ENCODE measurements around the gene BCAP31.
"Not testable (repeated sequence)": the region's sequence is repeated elsewhere in the genome, so short reads cannot be mapped to it uniquely, and the experiment has no call there.

Gene BCAP31

DNA sequence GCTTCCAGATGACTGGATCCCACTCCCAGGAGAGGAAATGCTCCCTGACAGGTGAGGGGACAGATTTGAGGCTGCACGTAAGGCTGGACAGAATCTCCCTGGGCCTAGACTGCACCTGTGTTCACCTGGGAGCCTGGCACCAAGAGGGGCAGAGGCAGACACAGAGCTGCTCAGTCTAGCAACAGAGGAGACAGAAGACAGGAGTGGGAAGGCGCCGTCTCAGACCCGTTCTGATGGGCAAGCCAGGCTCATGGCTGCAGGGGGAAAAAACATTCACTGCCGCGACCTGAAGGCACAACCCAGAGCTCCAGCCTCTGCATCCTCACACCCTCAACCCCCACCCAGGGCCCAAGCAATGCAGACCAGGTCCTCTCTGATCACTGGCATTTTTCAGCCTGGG is 16.8 kb downstream of the BCAP31 start:
- DNase-seq, result no peak

DNA sequence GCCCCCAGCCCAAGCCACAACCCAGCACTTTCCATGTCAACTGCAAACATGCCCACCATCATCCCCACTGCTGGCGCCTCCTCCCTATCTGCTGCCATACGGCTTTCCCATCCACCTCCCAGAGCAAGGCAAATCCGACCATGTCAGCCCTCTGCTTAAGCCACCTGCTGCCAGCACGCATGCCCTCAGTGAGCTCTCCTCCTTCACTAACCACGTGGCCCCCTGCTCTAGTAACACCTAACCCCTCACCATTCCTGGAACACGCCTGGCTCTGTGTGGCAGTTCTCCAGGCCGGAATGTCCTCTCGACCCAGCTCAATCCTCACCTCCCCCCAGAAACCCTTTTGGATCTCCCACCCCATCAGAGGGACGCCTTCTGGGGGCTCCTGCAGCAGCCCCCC is 17.4 kb downstream of the BCAP31 start:
- DNase-seq, result no peak

DNA sequence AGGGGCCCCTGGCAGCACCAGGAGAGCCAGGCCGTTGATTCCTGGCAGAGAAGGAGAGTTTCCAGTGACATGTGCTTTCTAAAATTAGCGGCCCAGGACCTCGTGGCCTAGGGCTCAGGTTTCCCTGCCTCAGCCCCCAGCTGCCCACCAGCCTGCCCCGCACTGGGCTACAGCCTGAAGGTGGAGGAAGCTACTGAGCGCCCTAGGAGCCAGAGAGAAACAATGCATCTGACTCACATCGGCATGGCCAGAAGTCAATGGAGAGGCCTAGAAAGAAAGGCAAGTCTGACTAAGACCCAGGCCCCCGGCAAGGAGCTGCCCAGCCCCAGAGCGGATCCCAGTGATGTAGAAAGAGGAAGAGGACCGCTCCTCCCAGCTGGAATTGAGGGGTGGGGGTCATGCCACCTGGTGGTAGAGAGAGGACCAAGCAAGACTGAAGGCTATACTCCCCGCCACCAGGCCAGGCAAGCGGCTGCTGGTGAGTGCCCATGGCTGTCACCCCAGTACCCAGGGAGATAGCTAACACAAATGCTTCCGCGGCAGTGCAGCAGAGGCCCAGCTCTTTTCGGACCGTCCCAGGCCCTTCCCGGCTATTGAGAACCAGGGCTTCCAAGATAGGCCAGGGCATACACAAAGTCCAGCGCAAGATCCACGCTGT is 18.7 kb downstream of the BCAP31 start:
- DNase-seq, result not testable (repeated sequence)

DNA sequence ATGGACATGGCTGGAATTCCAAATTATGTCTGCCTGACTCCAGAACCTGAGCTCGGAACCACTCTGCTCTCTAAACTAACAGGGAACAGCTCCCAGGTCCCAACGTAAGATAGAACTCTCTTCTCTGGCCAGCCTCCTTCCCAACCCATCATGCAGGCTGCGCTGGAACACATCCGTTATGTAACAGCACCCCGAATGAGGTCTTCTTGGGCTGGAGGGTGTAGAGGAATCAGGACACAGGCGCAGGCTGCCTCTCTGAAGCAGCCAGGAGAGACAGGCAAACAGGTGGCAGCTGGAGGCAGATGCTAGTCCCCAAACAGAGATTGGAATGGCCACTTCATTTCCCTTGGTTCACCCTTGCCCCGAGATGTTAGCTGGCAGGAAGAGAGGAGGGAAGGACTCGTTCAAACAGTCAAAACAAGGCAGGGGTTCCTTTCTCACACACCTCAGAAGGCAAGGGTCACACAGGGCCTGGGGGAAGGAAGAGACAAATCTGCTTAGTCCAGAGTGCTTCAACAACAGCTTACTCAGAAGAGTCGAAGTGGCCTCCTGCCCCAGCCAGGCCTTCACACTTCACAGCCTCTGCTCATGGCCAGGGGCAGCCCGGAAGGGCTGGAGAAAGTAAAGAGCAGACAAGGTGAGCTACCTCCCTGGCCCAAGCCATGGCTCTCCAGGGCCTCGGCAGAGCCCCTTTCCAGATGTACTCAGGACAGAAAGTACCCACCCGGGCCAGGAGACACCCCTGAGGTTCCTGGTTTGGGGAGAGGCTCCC is 19.4 kb downstream of the BCAP31 start:
- DNase-seq, result not testable (repeated sequence)

DNA sequence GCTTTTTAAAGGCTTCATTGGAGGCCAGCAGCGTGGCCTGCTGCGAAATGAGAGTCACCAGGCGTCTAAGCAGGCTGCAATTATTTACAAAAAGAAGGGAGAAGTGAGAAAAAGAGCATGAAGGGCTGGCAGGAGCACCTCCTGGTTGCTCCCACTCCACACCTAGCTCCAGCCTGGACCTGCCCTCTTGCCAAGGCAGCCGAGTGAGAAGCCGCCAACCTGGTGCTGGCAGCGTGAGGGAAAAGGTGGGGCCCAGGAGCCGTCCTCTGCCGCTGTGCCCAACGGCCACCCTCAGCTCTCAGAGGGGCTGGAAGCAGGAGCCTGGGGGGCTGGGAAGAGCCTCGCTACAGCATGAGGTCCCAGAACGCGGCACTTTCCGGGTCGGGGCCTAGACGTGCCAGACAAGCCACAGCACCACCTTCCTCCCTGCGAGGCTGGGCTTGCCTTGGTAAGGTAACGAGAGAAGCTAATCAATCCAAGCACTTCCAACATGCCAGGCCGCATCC is 20.1 kb downstream of the BCAP31 start:
- no peak for DNase-seq

DNA sequence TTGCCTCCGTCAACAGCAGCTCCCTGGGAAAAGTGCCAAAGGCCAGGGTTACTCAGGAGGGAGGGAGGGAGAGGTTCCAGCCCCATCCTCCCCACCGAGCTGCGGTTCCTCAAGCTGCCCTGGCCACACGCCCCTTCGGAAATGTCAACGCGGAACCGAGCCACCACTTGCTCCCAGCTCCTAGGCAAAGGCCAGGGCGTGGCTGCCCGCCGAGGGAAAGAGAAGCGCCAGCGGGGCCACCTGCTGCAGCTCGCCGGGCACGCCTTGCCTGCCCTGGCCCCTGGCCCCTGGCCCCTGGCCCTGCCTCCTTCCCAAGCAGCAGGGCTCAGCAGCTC is 21.2 kb downstream of the BCAP31 start:
- no peak for DNase-seq

DNA sequence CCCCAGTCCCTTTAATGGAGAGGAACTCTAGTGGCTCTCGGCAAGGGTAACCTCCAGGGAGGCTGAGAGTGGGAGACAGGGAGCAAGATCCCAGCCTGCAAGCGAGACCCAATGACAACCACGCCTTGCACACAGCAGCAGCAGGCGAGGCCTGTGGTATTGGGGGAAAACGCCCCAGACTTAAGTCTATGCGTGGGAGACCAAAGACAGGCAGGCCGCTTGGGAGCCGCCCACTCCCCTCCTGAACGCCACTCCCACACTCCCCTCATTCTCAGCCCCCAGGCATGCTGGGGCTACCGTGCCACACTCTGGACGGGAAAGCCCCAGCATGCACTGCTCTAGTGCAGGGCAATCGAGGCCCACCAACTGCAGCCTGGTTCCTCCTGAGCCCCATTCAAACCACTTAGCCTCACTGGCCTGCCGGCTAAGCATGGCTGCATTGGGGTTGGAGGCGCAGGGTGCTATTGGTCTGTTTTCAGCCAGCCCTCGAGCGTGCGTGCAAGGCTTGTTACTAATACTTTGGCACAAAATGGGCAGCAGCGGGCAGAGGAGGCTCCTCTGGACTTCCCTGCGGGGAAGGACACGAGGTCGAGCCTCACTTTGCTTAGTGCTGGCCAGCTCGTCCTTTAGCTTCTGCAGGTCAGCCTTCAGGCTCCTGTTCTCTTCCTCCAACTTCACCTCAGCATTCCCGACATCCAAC is 21.7 kb downstream of the BCAP31 start:
- DNase-seq, result no peak

DNA sequence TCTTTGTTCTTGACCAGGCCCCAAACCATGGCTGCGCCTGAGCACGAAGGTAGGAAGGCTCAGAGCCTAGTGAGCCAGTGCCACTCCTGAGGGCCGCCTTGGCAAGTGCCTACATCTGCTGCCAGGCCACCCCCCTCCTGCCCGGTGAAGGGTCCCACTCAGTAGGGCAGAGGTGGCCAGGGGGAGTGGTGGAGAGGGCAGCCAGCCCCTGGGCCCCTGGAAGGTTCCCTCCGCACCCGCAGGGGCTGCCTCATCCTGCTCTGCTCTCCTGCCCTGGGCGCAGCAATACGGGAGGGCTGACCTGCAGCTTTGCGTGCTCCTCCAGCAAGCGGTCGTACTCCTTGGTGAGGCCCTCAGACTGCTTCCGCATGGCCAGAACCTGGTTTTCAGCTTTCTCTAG is 22.5 kb downstream of the BCAP31 start:
- DNase-seq, result no peak

DNA sequence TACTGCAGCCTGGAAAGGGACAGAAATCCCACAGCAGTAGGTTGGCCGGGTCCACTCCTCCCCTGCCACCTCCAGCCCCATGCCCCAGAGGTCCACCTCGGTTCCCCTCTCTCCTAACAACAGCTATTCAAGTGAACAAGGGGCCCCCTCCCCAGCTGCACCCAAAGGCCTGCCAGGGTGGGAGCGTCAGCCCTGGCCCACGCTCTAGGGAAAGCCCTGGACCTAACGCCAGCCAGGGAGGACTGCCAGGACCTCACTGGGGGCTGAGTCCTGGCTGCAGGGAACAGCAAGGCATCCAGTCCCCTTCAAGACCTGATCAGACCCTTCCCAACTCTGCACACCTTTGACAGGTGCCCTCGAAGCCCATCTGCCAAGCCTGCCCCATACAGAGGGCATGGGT is 23.2 kb downstream of the BCAP31 start:
- no peak for DNase-seq

DNA sequence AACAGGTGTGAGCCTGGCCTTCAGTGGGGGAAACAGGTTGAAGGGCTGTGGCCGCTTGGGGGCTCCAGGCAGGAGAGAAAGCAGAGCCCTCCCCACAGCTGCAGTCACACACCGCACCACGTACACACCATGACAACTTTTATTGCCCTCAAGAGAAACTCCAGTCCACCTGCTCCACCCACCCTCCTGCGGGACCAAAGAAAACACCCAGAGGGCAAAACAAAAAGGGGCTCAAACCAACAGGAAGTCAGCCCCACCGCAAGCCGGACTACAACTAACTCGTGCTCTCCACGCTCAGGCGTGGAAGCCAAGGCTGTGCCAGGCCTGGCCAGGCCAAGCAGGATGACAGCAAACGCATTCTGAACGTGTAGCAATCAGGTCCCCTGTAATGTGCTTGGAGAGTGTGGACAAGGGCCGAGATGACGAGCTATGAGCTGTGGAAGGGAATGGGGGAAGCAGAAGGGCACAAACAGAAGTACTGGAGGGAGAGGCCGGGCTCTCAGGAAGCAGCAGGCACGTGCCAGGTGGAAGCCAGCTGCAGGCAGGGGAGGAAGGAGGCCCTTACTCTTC is 23.7 kb downstream of the BCAP31 start:
- no peak for DNase-seq

DNA sequence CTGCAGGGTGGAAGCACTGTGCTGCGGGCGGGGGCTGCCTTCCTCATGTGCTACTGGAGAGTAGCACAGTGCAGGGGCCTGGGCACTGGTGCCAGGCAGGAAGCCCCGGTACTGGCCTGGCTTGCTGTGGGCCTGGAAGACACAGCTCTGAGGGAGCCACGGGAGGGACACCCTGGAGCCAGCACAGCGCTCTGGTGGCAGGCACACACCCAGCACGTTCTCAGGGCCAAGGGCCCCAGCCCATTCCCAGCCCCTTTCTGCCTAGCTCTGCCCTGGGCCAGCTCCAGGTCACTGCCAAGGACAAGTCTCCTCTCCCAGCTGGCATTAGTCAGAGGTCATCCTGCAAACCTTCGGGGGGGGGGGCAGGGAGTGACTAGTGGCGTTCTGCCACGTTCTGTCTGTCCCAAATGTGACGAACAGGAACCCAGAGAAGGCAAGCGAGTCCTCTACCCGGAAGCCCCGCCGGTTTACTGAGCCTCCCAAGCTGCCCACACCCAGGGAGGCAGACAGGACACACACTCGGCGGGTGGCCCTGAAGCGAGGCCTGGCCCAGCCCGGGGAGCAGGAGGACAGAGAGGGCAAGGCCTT is 24.3 kb downstream of the BCAP31 start:
- not testable (repeated sequence) for DNase-seq

DNA sequence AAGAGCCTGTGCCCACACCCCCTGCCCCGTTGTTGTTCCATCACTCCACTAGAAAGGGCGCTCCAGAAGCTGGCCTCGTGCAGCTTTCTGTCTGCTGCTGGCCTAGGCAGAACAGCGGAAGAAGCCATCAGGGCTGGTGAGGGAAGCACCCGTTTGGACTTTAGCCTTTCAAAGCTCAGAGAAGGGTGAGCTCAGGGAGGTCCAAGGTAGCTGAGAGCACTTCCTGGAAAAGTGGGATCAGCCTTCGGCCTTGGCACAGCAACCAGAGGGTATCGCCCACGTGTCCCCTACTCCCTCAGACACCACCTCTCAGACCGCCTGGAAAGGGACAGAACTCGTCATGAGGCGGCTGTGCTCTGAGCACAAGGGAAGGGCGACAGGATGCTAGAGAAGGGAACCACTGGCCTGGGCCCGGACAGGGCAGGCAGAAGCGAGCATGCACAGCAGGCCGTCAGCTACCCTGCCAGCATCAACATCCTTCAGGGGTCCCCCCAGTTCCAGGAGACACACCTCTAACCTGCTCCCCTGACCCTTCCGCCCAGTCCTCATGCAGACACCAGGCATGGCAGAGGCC is 24.9 kb downstream of the BCAP31 start:
- DNase-seq, result not testable (repeated sequence)

DNA sequence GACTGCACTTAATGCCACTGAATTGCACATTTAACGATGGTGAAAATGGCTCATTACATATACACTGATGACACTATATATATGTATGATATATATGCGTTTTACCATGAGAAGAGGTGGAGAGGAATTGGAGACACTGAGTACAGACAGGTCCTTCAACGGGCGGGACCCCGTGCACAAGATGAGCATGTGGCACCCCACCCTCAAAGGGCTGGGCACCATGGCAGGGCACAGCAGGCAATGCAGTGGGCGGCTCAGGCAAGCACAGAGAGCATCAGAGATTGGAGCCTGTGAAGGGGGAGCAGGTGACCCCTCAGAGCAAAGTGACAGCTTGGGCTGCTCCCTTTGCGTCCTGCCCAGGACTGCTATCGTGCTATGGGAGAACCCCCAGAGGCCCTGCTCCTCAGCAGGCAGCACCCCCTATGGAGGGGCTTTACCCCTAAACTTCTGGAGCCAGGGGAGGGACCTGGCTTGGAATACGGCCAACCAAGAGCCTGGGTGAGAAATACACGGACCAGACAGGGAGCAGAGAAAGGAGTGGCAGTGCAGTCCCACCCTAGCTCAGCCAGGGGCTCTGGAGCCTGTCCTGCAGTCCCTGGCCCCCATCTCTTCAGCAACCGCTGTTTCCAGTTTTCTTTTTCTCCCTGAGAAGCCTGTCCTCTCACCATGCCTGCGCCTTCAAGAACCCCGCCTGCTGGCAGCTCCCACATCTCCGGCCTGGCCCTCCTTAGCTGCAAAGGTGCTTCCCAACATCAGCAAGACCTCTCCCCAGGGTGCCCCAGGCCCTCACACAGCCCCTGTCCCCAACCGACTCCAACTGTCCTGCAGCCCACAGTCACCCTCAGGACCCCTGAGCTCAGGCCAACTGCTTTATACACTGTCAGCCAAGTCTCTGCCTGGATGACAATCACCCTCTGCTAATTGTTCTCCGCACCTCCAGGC is 26.0 kb downstream of the BCAP31 start:
- DNase-seq, result no peak

DNA sequence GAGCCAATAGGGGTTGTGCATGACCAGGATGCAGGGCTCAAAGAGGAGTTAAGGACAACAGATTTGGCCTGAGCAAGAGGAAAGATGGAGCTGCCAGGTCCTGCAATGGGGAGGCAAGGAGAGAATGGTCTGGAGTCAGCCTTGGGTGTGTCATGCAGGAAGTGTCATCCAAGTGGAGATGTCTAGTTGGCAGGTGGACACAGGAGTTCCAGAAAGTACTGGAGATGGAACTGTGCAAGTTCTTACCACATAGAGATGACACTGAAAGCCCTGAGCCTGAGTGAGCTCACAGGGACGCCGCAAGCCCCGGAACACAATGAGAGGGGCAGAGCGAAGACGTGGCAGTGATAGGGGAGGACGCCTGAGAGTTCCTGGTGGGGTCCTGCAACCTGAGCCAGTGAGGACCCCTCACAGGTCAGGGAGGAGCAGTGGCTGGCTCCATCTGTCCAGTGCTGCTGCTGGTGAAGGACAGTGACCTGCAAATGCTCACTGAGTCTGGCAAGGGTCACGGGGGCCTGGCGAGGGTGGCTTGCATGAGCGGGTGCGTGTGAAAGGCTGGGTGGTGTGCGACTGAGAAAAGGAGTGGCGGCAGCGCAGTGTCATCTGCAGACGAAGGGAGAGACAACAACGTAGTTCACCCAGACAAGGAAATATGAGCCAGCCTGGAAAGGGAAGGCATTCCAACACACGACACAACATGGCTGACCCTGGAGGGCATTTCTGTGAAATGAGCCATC is 27.0 kb downstream of the BCAP31 start:
- not testable (repeated sequence) for DNase-seq

DNA sequence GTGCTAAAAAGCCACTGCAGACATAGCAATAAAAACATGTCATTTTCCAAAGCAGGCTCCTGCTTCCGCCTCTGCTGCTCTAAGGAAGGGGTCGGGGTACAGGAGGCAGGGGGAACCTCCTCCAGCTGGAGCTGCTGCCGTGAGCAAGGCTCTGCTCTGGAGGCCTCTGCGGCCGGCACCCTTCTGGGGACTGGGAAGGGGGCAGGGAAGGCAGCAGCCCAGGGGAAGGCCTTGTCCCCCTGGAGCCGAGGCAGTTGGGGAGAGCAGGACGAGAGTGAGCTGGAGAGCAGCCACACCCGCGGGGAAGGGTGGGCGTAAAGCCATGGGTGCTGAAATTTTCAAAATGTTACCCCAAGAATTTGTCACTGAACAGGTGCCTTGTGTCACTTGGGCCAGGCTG is 27.6 kb downstream of the BCAP31 start:
- DNase-seq, result not testable (repeated sequence)

DNA sequence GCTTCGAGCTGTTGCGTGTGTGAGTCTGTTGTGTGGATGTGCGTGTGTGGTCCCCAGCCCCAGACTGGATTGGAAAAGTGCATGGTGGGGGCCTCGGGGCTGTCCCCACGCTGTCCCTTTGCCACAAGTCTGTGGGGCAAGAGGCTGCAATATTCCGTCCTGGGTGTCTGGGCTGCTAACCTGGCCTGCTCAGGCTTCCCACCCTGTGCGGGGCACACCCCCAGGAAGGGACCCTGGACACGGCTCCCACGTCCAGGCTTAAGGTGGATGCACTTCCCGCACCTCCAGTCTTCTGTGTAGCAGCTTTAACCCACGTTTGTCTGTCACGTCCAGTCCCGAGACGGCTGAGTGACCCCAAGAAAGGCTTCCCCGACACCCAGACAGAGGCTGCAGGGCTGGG is 28.1 kb downstream of the BCAP31 start:
- DNase-seq, result no peak

DNA sequence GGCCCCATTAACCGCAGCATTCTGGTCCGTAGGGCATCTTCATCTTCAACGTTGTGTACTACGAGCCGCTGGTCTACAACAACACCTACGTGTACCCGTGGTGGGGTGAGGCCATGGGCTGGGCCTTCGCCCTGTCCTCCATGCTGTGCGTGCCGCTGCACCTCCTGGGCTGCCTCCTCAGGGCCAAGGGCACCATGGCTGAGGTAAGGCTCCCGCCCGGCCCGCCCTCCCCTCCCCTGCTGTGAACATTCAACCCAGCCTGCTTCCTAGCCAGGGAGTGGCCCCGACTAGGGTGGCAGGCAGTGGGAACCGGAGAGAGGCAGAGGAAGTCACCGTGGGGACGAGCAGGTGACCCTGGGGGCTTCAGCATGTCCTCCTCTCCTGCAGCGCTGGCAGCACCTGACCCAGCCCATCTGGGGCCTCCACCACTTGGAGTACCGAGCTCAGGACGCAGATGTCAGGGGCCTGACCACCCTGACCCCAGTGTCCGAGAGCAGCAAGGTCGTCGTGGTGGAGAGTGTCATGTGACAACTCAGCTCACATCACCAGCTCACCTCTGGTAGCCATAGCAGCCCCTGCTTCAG is 29.4 kb downstream of the BCAP31 start:
- no peak for DNase-seq

DNA sequence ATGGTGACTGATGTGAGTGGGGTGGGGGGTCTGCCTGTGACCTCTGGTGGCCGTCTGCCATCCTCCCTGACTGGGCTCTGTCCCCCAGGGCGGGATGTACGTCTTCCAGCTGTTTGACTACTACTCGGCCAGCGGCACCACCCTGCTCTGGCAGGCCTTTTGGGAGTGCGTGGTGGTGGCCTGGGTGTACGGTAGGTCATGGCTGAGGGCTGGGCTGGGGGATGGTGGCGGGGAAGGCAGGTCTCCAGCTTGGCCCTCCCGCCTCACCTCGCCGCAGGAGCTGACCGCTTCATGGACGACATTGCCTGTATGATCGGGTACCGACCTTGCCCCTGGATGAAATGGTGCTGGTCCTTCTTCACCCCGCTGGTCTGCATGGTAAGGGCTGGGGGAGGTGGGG is 29.9 kb downstream of the BCAP31 start:
- DNase-seq, result not testable (repeated sequence)

DNA sequence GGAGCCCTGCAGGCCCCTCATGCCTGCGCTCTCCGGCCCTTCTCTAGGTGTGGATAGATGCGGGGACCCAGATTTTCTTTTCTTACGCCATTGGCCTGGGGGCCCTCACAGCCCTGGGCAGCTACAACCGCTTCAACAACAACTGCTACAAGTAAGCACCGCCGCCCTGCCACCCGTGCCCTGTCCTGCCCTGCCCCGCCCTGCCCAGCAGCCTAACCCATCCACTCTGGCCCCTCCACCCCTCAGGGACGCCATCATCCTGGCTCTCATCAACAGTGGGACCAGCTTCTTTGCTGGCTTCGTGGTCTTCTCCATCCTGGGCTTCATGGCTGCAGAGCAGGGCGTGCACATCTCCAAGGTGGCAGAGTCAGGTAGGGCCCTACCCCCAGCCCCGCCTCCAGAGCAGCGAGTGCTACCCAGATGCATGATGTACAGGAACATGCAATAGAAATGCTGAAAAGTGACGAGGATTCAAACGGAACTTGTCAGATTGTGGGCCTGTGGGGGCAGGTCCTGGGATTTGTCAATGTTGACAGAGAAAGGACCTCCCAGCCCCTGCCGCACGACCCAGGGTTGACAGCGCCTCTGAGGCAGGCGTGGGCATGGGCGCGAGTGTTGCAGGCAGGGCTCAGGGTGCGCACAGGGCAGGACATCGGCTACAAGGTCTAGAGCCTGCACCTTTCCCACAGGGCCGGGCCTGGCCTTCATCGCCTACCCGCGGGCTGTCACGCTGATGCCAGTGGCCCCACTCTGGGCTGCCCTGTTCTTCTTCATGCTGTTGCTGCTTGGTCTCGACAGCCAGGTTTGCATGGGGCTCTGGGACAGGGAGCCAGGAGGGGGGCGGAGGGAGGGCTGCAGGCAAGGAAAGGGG is 30.7 kb downstream of the BCAP31 start:
- DNase-seq, result no peak
